HG02571 (cell line): ENCODE measurements around the gene JUNB.

ENCODE experiments used
- ATAC-seq: cut with Tn5 transposase; IDR thresholded peaks from one replicate; pipeline ENCODE4 v1.9.1; 2021; ENCODE audit warnings: mild to moderate bottlenecking, moderate library complexity; ENCODE audit not compliant: unreplicated experiment

Gene JUNB

GRCh38 chr19:12791345-12792050, at the start of gene JUNB:
Gene JUNB (plus strand): TSS chr19:12791486. CDS start chr19:12791772, 286 bp downstream.
- ATAC-seq = peak; percentile 30

- ATAC-seq = no peak
These were observed 46.0 kb upstream of the JUNB start for GRCh38 chr19:12745166-12745897.

- no peak for ATAC-seq
These were observed 42.8 kb upstream of the JUNB start for GRCh38 chr19:12748489-12748888.

GRCh38 chr19:12749938-12750521, 41.3 kb upstream of the JUNB start:
- no peak for ATAC-seq

GRCh38 chr19:12750851-12751250, 40.4 kb upstream of the JUNB start:
- no peak for ATAC-seq

GRCh38 chr19:12751635-12752034, 39.7 kb upstream of the JUNB start, which contains the start of gene BEST2:
Gene BEST2 (plus strand): TSS chr19:12751791. CDS start chr19:12752593, 802 bp downstream.
- ATAC-seq = no peak

GRCh38 chr19:12752056-12752781, 39.1 kb upstream of the JUNB start:
- ATAC-seq = no peak

- ATAC-seq = no peak
These were observed 36.7 kb upstream of the JUNB start for GRCh38 chr19:12754465-12755196.

- ATAC-seq = no peak
These were observed 35.0 kb upstream of the JUNB start for GRCh38 chr19:12756150-12756883.

GRCh38 chr19:12757544-12758274, 33.6 kb upstream of the JUNB start:
- no peak for ATAC-seq

GRCh38 chr19:12759686-12760085, 31.6 kb upstream of the JUNB start:
- ATAC-seq = no peak

GRCh38 chr19:12763100-12763499, 28.2 kb upstream of the JUNB start:
- no peak for ATAC-seq

GRCh38 chr19:12764698-12765097, 26.6 kb upstream of the JUNB start:
- ATAC-seq = no peak

GRCh38 chr19:12766051-12766521, 25.2 kb upstream of the JUNB start:
- no peak for ATAC-seq

- no peak for ATAC-seq
These were observed 24.1 kb upstream of the JUNB start for GRCh38 chr19:12767150-12767549.

GRCh38 chr19:12767666-12768065, 23.6 kb upstream of the JUNB start:
- ATAC-seq = no peak

- ATAC-seq = no peak
These were observed 21.6 kb upstream of the JUNB start for GRCh38 chr19:12769689-12770088.

GRCh38 chr19:12770922-12771321, 20.4 kb upstream of the JUNB start:
- ATAC-seq = no peak

- no peak for ATAC-seq
These were observed 19.0 kb upstream of the JUNB start for GRCh38 chr19:12772323-12772722.
